Measurements from ENCODE around the gene KCNQ2. TPM values are rescaled to one million over a fixed set of nuclear protein-coding genes. Genes with fewer than 3 reads are reported as not detected.
"Not testable (repeated sequence)": the region's sequence is repeated elsewhere in the genome, so short reads cannot be mapped to it uniquely, and the experiment has no call there.

KCNQ2 gene
- total RNA-seq, 2 donors from 2014 or later = not detected

DNA sequence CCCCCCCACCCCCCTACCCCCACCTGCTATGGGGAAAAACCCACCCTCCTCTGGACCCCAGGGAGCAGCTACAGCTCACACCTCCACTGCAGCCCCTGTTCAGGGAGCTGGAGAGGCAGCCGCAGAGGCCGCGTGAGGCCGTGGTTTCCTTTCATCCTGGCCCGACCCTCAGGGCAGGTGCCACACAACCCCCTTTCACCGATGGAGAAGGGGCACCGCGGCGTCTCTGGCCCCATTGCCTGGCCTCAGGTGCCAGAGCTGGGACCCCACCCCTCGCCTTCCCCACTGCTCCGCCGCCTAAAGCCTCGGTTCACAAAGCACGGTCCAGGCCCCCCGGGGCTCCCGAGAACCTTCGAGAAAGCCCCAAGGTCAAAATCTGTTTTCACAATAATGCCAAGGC, 11.8 kb upstream of the KCNQ2 start:
- DNase-seq (ENCODE audit: low spot score) = no peak
- TF ChIP-seq, protein P1, sequence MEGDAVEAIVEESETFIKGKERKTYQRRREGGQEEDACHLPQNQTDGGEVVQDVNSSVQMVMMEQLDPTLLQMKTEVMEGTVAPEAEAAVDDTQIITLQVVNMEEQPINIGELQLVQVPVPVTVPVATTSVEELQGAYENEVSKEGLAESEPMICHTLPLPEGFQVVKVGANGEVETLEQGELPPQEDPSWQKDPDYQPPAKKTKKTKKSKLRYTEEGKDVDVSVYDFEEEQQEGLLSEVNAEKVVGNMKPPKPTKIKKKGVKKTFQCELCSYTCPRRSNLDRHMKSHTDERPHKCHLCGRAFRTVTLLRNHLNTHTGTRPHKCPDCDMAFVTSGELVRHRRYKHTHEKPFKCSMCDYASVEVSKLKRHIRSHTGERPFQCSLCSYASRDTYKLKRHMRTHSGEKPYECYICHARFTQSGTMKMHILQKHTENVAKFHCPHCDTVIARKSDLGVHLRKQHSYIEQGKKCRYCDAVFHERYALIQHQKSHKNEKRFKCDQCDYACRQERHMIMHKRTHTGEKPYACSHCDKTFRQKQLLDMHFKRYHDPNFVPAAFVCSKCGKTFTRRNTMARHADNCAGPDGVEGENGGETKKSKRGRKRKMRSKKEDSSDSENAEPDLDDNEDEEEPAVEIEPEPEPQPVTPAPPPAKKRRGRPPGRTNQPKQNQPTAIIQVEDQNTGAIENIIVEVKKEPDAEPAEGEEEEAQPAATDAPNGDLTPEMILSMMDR (IDR thresholded peaks at IDR 0.05) = no peak
- no peak overlapping the region for H3K4me3 ChIP-seq
- peak overlapping the region; percentile 7 to 47 for H3K27ac ChIP-seq
- H3K27me3 ChIP-seq = peaks cover 0 to 3% of the 10 kb centered on the region in 2 donors
- H3K4me1 ChIP-seq = peaks cover 0 to 23% of the 10 kb centered on the region in 2 donors
- no peaks in the 10 kb centered on the region for H3K9me3 ChIP-seq
- H3K36me3 ChIP-seq = peaks cover 6% of the 10 kb centered on the region

DNA sequence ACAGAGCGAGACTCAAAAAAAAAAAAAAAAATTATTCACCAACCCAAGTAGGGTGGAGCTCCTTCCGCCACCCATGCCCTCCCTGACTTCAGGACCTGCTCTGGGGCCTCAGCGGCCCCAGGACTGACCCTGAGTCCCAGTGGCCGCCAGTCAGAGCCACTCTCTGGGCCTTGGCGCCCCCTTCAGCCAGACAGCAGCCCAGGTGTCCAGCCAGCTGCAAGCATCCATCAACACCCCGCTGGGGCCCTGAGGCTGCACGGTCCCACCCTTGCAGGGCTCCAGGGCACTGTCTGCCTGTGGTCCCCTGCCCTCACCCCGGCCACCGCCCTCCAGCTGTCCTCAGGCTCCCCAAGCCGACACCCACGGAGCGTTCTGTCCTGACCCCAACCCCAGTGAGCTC, 11.4 kb upstream of the KCNQ2 start:
- H3K36me3 ChIP-seq = peaks cover 6% of the 10 kb centered on the region
- no peak overlapping the region for H3K4me3 ChIP-seq
- peaks cover 0 to 21% of the 10 kb centered on the region in 2 donors for H3K4me1 ChIP-seq
- no peak for DNase-seq (ENCODE audit: low spot score)
- peaks cover 0 to 3% of the 10 kb centered on the region in 2 donors for H3K27me3 ChIP-seq
- H3K9me3 ChIP-seq = no peaks in the 10 kb centered on the region
- H3K27ac ChIP-seq = peak overlapping the region; percentile 16 to 47
- TF ChIP-seq, protein P1 (IDR thresholded peaks at IDR 0.05) = no peak

GRCh38 chr20:63482021-63482587, 9.6 kb upstream of the KCNQ2 start:
- Histone ChIP-seq H3K4me3 (no peak overlapping the region), H3K36me3 (no peaks in the 10 kb centered on the region), H3K27ac (no peak overlapping the region), H3K27me3 (no peaks in the 10 kb centered on the region), H3K4me1 (peaks cover 0 to 15% of the 10 kb centered on the region in 2 donors), H3K9me3 (no peaks in the 10 kb centered on the region)
- DNase-seq (ENCODE audit: low spot score) = no peak
- TF ChIP-seq, protein P1 (IDR thresholded peaks at IDR 0.05) = no peak

GRCh38 chr20:63481503-63481902, 9.0 kb upstream of the KCNQ2 start:
- Histone ChIP-seq H3K27me3 (no peaks in the 10 kb centered on the region), H3K36me3 (no peaks in the 10 kb centered on the region), H3K4me3 (no peak overlapping the region), H3K27ac (no peak overlapping the region), H3K9me3 (no peaks in the 10 kb centered on the region), H3K4me1 (peaks cover 0 to 15% of the 10 kb centered on the region in 2 donors)
- DNase-seq (ENCODE audit: low spot score) = no peak
- TF ChIP-seq, protein P1 (IDR thresholded peaks at IDR 0.05) = no peak

DNA sequence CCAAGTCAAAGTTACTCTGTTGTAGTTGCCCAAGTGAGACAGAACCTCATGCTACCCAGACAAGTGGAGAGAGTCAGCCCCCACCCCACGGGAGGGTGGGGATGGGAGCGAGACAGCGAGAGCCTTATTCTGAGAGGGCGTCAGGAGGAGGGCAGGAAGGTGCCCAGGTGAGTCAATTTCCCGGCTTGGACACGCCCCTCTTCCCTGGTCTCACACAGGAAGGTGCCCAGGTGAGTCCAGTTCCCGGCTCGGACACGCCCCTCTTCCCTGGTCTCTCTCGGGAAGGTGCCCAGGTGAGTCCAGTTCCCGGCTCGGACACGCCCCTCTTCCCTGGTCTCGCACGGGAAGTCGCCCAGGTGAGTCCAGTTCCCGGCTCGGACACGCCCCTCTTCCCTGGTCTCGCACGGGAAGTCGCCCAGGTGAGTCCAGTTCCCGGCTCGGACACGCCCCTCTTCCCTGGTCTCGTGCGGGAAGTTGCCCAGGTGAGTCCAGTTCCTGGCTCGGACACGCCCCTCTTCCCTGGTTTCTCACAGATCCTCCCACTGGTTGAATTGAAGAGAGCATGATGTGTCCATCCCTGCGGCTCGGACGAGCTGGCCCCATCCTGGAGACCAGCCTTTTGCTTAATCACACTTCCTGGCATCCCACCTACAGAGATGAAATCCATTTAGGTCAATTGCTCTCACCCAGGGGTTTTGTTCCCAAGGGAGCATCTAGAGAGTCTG, 7.4 kb upstream of the KCNQ2 start:
- not testable (repeated sequence) for H3K27ac ChIP-seq; H3K36me3 ChIP-seq; H3K9me3 ChIP-seq; H3K27me3 ChIP-seq; DNase-seq (ENCODE audit: low spot score); H3K4me3 ChIP-seq
- peaks cover 0 to 15% of the 10 kb centered on the region in 2 donors for H3K4me1 ChIP-seq

- no peaks in the 10 kb centered on the region for H3K36me3 ChIP-seq
- peaks cover 7 to 15% of the 10 kb centered on the region in 2 donors for H3K27me3 ChIP-seq
- DNase-seq (ENCODE audit: low spot score) = no peak
- H3K27ac ChIP-seq = no peak overlapping the region
- TF ChIP-seq, protein P1 (IDR thresholded peaks at IDR 0.05) = no peak
- H3K4me3 ChIP-seq = no peak overlapping the region
- peaks cover 0 to 12% of the 10 kb centered on the region in 2 donors for H3K4me1 ChIP-seq
- no peaks in the 10 kb centered on the region for H3K9me3 ChIP-seq
Observed at GRCh38 chr20:63478346-63479302, 6.2 kb upstream of the KCNQ2 start.

Measured in right atrium auricular region (tissue), 2 donors.